ENCODE results near the gene SPRED3. TPM values are rescaled to one million over a fixed set of nuclear protein-coding genes. Genes with fewer than 3 reads are reported as not detected.

Gene SPRED3
- total and polyA plus RNA-seq, 2 donors (not counting 1 experiment from before 2014, with no cell fraction given): 1.5 to 2.0 TPM

DNA sequence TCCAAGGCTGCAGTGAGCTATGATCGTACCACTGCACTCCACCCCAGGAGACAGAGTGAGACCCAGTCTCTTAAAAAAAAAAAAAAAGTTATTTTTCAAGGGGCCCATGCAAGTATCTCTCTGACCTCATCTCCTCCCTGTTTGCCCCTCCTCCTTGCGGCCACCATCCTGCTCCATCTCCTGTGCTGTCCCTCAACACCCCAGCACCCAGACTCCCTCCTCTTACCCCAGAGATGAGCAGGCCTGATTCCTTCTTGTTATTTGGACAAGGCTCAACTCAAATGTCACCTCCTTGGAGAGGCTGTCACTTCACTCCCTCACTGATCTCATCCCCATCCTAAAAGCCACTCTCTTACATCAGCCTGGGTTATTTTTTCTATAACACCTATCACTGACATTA is 49.4 kb downstream of the SPRED3 start:
- Histone ChIP-seq H3K27ac (ENCODE audit: insufficient read depth, low read length) (no peak overlapping the region), H3K4me2 (ENCODE audit: extremely low read depth, insufficient read depth, low read length) (no peak overlapping the region), H3K79me2 (ENCODE audit: control insufficient read depth, insufficient read depth, low read length) (no peaks in the 10 kb centered on the region), H3K36me3 (ENCODE audit: control insufficient read depth, insufficient read depth, low read length) (no peaks in the 10 kb centered on the region), H3K4me1 (ENCODE audit: control insufficient read depth, extremely low read depth, insufficient read depth, low read length) (no peaks in the 10 kb centered on the region), H3K27me3 (ENCODE audit: control insufficient read depth, insufficient read depth, low read length) (peaks cover 4% of the 10 kb centered on the region), H2AFZ (ENCODE audit: low read length) (no peak overlapping the region), H3K4me3 (replicated peaks in 1 of 4; ENCODE audit: control extremely low read depth in 1 of 4, insufficient read depth in 1 of 4, low read depth in 3 of 4, low read length in 4 of 4) (no peak overlapping the region), H4K20me1 (ENCODE audit: control insufficient read depth, extremely low read depth, insufficient read depth, low read length) (no peaks in the 10 kb centered on the region), H3K9ac (ENCODE audit: insufficient read depth, low read length) (no peak overlapping the region), H3K9me3 (ENCODE audit: control insufficient read depth, insufficient read depth, low read depth, low read length) (no peaks in the 10 kb centered on the region)
- TF ChIP-seq, protein P1, sequence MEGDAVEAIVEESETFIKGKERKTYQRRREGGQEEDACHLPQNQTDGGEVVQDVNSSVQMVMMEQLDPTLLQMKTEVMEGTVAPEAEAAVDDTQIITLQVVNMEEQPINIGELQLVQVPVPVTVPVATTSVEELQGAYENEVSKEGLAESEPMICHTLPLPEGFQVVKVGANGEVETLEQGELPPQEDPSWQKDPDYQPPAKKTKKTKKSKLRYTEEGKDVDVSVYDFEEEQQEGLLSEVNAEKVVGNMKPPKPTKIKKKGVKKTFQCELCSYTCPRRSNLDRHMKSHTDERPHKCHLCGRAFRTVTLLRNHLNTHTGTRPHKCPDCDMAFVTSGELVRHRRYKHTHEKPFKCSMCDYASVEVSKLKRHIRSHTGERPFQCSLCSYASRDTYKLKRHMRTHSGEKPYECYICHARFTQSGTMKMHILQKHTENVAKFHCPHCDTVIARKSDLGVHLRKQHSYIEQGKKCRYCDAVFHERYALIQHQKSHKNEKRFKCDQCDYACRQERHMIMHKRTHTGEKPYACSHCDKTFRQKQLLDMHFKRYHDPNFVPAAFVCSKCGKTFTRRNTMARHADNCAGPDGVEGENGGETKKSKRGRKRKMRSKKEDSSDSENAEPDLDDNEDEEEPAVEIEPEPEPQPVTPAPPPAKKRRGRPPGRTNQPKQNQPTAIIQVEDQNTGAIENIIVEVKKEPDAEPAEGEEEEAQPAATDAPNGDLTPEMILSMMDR (conservative IDR thresholded peaks at IDR 0.05 in 1 of 2, IDR thresholded peaks at IDR 0.05 in 1 of 2; ENCODE audit: low read depth in 1 of 2, low read length in 2 of 2): no peak
- no peak for TF ChIP-seq EZH2 (IDR thresholded peaks at IDR 0.05; ENCODE audit: low read length, missing control alignments)
- DNase-seq (ENCODE audit: low read depth in 2 of 2): no peak

DNA sequence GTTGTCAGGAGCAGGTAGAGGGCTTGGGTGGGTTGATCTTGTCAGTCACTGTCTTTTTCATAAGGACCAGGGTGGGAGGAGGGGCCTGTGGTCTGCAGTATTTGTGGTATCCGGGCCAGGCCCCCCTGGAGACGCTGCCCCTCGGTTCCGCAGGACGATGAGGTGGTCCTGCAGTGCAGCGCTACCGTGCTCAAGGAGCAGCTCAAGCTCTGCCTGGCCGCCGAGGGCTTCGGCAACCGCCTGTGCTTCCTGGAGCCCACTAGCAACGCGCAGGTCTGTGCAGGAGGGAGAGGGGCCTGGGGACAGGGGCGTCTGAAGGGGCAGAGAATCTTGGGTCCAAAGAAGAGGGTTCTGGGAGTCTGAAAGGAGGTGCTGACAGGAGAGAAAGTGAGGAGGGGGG is 52.1 kb downstream of the SPRED3 start:
- Histone ChIP-seq H3K79me2 (ENCODE audit: control insufficient read depth, insufficient read depth, low read length) (no peaks in the 10 kb centered on the region), H2AFZ (ENCODE audit: low read length) (no peak overlapping the region), H4K20me1 (ENCODE audit: control insufficient read depth, extremely low read depth, insufficient read depth, low read length) (no peaks in the 10 kb centered on the region), H3K27me3 (ENCODE audit: control insufficient read depth, insufficient read depth, low read length) (no peaks in the 10 kb centered on the region), H3K27ac (ENCODE audit: insufficient read depth, low read length) (no peak overlapping the region), H3K4me3 (replicated peaks in 1 of 4; ENCODE audit: control extremely low read depth in 1 of 4, insufficient read depth in 1 of 4, low read depth in 3 of 4, low read length in 4 of 4) (no peak overlapping the region), H3K9ac (ENCODE audit: insufficient read depth, low read length) (no peak overlapping the region), H3K4me2 (ENCODE audit: extremely low read depth, insufficient read depth, low read length) (no peak overlapping the region), H3K9me3 (ENCODE audit: control insufficient read depth, insufficient read depth, low read depth, low read length) (no peaks in the 10 kb centered on the region), H3K36me3 (ENCODE audit: control insufficient read depth, insufficient read depth, low read length) (no peaks in the 10 kb centered on the region), H3K4me1 (ENCODE audit: control insufficient read depth, extremely low read depth, insufficient read depth, low read length) (no peaks in the 10 kb centered on the region)
- no peak for DNase-seq (ENCODE audit: low read depth in 2 of 2)
- TF ChIP-seq, protein P1 (conservative IDR thresholded peaks at IDR 0.05 in 1 of 2, IDR thresholded peaks at IDR 0.05 in 1 of 2; ENCODE audit: low read depth in 1 of 2, low read length in 2 of 2): no peak
- TF ChIP-seq EZH2 (IDR thresholded peaks at IDR 0.05; ENCODE audit: low read length, missing control alignments): no peak

DNA sequence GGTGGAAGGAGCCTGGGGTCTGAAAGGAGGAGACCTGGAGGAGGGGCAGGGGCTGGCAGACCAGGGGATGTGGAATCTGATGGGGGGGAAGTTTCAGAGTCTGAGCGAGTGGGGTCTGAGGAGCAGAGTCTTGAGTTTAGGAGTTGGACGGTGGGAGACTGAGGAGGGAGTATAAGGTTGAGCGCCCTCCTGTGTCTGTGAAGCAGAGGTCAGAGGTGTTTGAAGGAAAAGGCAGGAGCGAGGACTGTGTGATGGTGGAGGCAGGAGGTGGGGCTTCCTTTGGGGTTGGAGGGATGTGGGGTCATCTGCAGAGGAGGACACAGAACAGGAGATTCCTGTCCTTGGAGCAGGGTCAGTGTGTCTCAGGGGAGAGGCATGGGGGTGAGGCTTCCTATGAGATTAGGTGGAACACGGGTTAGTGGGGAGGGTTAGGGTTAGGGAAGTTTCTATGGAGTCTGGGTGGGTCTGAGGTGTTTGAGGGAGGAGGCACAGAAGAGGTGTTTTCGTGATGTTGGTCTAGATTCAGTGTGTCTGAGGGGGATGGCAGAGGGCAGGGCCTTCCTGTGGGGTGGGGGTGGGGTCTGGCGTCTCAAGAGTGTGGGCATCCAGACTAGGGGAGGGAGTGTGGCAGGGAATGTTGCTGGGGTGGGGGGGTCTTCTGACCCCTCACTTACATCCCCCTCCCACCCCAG is 53.3 kb downstream of the SPRED3 start:
- H3K4me3 ChIP-seq (replicated peaks in 1 of 4; ENCODE audit: control extremely low read depth in 1 of 4, insufficient read depth in 1 of 4, low read depth in 3 of 4, low read length in 4 of 4): no peak overlapping the region
- no peak for TF ChIP-seq EZH2 (IDR thresholded peaks at IDR 0.05; ENCODE audit: low read length, missing control alignments)
- TF ChIP-seq, protein P1 (conservative IDR thresholded peaks at IDR 0.05 in 1 of 2, IDR thresholded peaks at IDR 0.05 in 1 of 2; ENCODE audit: low read depth in 1 of 2, low read length in 2 of 2): no peak
- H3K27me3 ChIP-seq (ENCODE audit: control insufficient read depth, insufficient read depth, low read length): no peaks in the 10 kb centered on the region
- no peak overlapping the region for H3K27ac ChIP-seq (ENCODE audit: insufficient read depth, low read length)
- no peaks in the 10 kb centered on the region for H3K4me1 ChIP-seq (ENCODE audit: control insufficient read depth, extremely low read depth, insufficient read depth, low read length)
- H3K9ac ChIP-seq (ENCODE audit: insufficient read depth, low read length): no peak overlapping the region
- DNase-seq (ENCODE audit: low read depth in 2 of 2): no peak
- no peaks in the 10 kb centered on the region for H4K20me1 ChIP-seq (ENCODE audit: control insufficient read depth, extremely low read depth, insufficient read depth, low read length)
- no peak overlapping the region for H2AFZ ChIP-seq (ENCODE audit: low read length)
- H3K79me2 ChIP-seq (ENCODE audit: control insufficient read depth, insufficient read depth, low read length): no peaks in the 10 kb centered on the region
- no peak overlapping the region for H3K4me2 ChIP-seq (ENCODE audit: extremely low read depth, insufficient read depth, low read length)
- H3K9me3 ChIP-seq (ENCODE audit: control insufficient read depth, insufficient read depth, low read depth, low read length): no peaks in the 10 kb centered on the region
- no peaks in the 10 kb centered on the region for H3K36me3 ChIP-seq (ENCODE audit: control insufficient read depth, insufficient read depth, low read length)

Measured in fibroblast of lung (primary cell).